SK-N-SH (cell line): Measurements from ENCODE around the gene EEFSEC.

Experiments
- FOXM1 ChIP-seq: IDR thresholded peaks from 2 replicates; pipeline ENCODE4 v1.4.0; 2012; ENCODE audit warnings: low read depth, mild to moderate bottlenecking
- GABPA ChIP-seq: IDR thresholded peaks from 2 replicates; pipeline ENCODE4 v1.4.0; 2012; ENCODE audit warnings: low read depth, mild to moderate bottlenecking
- MEF2A ChIP-seq: IDR thresholded peaks from 2 replicates; pipeline ENCODE4 v1.4.0; 2012; ENCODE audit warnings: low read depth, borderline replicate concordance
- NFIC ChIP-seq: IDR thresholded peaks from 2 replicates; pipeline ENCODE4 v1.4.0; 2012; ENCODE audit warnings: borderline replicate concordance
- PBX3 ChIP-seq: IDR thresholded peaks from 2 replicates; pipeline ENCODE4; 2012
- RCOR1 ChIP-seq: fragments of 150-350 bp; IDR thresholded peaks from 2 replicates; pipeline ENCODE4 v1.6.1; 2017; ENCODE audit warnings: antibody characterized with exemption, low read length
- SIN3A ChIP-seq: IDR thresholded peaks from 2 replicates; pipeline ENCODE4 v1.6.1; 2012; ENCODE audit warnings: low read depth, mild to moderate bottlenecking, low read length, moderate library complexity, borderline replicate concordance
- YY1 ChIP-seq: IDR thresholded peaks from 2 replicates; pipeline ENCODE4 v1.4.0; 2012; ENCODE audit warnings: low read depth, mild to moderate bottlenecking
- TF ChIP-seq, protein P1 (sequence below): fragments of 200-600 bp; sonication (generic); IDR thresholded peaks from 2 replicates; pipeline ENCODE4 v1.6.1; 2017; ENCODE audit warnings: antibody characterized with exemption, mild to moderate bottlenecking, moderate library complexity
- TF ChIP-seq, protein P2 (sequence below): IDR thresholded peaks from 2 replicates; pipeline ENCODE4 v1.4.0; 2012; ENCODE audit warnings: low read depth
- TF ChIP-seq, protein P3 (sequence below): fragments of 150-350 bp; IDR thresholded peaks from 2 replicates; pipeline ENCODE4 v1.6.1; 2017; ENCODE audit warnings: antibody characterized with exemption, low read length, low read depth, borderline replicate concordance
- TF ChIP-seq, protein P4 (sequence below): IDR thresholded peaks from 2 replicates; pipeline ENCODE4 v1.4.0; 2012; ENCODE audit warnings: low read depth, borderline replicate concordance

DNA sequence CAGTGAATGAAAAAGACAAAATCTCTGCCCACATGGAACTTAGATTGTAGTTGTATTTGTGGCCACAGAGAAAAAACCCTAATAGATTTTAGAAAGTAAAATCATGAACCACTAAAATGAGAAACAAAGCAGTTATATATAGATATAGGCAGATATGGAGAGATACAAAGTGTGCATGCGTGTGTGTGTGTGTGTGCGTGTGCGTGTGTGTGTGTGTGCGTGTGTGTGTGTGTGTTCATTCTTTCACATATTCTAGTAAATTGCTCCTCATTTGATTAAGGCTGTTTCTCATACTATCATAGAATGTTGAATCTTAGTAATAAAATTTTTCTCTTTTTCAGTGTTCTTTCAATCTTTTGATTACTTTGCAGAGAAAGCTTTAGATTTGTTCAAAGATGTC lies 194.8 kb downstream of the EEFSEC start:
- no peak for TF ChIP-seq GABPA
- TF ChIP-seq, protein P1, sequence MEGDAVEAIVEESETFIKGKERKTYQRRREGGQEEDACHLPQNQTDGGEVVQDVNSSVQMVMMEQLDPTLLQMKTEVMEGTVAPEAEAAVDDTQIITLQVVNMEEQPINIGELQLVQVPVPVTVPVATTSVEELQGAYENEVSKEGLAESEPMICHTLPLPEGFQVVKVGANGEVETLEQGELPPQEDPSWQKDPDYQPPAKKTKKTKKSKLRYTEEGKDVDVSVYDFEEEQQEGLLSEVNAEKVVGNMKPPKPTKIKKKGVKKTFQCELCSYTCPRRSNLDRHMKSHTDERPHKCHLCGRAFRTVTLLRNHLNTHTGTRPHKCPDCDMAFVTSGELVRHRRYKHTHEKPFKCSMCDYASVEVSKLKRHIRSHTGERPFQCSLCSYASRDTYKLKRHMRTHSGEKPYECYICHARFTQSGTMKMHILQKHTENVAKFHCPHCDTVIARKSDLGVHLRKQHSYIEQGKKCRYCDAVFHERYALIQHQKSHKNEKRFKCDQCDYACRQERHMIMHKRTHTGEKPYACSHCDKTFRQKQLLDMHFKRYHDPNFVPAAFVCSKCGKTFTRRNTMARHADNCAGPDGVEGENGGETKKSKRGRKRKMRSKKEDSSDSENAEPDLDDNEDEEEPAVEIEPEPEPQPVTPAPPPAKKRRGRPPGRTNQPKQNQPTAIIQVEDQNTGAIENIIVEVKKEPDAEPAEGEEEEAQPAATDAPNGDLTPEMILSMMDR = no peak
- TF ChIP-seq MEF2A = no peak
- TF ChIP-seq, protein P2, sequence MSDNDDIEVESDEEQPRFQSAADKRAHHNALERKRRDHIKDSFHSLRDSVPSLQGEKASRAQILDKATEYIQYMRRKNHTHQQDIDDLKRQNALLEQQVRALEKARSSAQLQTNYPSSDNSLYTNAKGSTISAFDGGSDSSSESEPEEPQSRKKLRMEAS = no peak
- no peak for TF ChIP-seq RCOR1
- TF ChIP-seq, protein P3, sequence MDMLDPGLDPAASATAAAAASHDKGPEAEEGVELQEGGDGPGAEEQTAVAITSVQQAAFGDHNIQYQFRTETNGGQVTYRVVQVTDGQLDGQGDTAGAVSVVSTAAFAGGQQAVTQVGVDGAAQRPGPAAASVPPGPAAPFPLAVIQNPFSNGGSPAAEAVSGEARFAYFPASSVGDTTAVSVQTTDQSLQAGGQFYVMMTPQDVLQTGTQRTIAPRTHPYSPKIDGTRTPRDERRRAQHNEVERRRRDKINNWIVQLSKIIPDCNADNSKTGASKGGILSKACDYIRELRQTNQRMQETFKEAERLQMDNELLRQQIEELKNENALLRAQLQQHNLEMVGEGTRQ = no peak
- TF ChIP-seq, protein P4, sequence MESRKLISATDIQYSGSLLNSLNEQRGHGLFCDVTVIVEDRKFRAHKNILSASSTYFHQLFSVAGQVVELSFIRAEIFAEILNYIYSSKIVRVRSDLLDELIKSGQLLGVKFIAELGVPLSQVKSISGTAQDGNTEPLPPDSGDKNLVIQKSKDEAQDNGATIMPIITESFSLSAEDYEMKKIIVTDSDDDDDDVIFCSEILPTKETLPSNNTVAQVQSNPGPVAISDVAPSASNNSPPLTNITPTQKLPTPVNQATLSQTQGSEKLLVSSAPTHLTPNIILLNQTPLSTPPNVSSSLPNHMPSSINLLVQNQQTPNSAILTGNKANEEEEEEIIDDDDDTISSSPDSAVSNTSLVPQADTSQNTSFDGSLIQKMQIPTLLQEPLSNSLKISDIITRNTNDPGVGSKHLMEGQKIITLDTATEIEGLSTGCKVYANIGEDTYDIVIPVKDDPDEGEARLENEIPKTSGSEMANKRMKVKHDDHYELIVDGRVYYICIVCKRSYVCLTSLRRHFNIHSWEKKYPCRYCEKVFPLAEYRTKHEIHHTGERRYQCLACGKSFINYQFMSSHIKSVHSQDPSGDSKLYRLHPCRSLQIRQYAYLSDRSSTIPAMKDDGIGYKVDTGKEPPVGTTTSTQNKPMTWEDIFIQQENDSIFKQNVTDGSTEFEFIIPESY = no peak
- no peak for TF ChIP-seq PBX3
- TF ChIP-seq YY1 = no peak
- no peak for TF ChIP-seq SIN3A
- TF ChIP-seq FOXM1 = no peak
- TF ChIP-seq NFIC = no peak
